ENCODE results near the gene IL16.

GRCh38 chr15:81239190-81239589 lies 42.5 kb downstream of the IL16 start:
- TF ChIP-seq VEZF1 (CRISPR knock-in tag; IDR thresholded peaks at IDR 0.05) (no peak), ZBTB49 (CRISPR knock-in tag; IDR thresholded peaks at IDR 0.05; ENCODE audit: borderline replicate concordance) (no peak), ZNF277 (CRISPR knock-in tag; IDR thresholded peaks at IDR 0.05; ENCODE audit: borderline replicate concordance) (no peak), LEF1 (IDR thresholded peaks at IDR 0.05) (no peak)
